Measurements from ENCODE around the gene SHISA9. TPM values are rescaled to one million over a fixed set of nuclear protein-coding genes. Genes with fewer than 3 reads are reported as not detected.

Gene SHISA9
- total and polyA plus RNA-seq, 4 donors, result under 0.01 to 0.46 (median 0.07) TPM

DNA sequence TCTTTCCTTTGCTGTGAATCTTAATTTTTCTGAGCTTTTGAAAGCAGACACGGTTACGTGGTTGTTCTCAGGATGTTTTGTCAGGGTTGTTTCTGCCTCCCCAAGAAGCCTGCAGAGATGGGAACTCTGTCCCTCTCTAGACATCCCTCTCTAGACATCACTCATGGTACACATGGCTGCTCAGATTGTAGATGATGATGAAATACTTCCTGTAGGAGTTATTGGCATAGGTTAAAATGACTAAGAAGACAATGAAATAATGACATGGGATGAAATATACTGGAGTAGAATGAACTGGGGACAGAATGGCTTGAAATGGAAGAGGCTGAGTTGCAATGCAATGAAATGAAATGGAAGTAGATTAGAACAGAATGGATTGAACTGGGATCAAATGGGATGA, 253.4 kb downstream of the SHISA9 start:
- H3K9ac ChIP-seq (ENCODE audit: insufficient read depth in 1 of 2, low read length in 2 of 2), result no peak overlapping the region
- WGBS, 2 donors, result 84 to 86% methylated on average over 2 of the region's 2 CpGs

DNA sequence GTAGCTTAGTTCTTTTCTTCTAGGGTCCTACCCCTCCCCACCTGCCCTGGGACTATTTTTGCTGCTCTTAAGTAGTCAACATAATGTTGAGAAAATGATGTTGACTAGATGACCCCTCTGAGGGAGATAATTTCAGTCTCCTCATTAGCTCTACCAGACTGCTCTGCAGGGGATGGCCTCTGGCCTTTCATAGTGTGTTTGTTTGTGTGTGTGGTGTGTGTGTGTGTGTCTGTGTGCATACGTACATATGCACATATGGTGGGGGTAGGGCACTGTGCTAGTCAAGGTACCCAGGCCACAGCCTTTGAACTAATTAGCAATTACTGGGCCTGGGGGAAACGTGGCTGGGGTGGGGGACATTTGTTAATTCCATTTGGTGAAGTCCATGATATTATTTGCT, 254.0 kb downstream of the SHISA9 start:
- Histone ChIP-seq H3K4me3 (no peak overlapping the region), H3K27ac (ENCODE audit: low read depth in 1 of 2, low read length in 1 of 2) (no peak overlapping the region), H3K36me3 (ENCODE audit: control insufficient read depth in 4 of 4, insufficient read depth in 4 of 4, low read length in 4 of 4) (no peaks in the 10 kb centered on the region), H3K27me3 (ENCODE audit: control insufficient read depth in 3 of 3, insufficient read depth in 3 of 3, low read length in 2 of 3) (no peaks in the 10 kb centered on the region), H3K9me3 (ENCODE audit: control insufficient read depth in 4 of 4, insufficient read depth in 3 of 4, low read length in 3 of 4) (peaks cover 0 to 2% (median 0%) of the 10 kb centered on the region in 4 donors), H3K4me1 (ENCODE audit: control insufficient read depth in 5 of 5, insufficient read depth in 5 of 5, low read length in 5 of 5) (no peaks in the 10 kb centered on the region), H3K9ac (ENCODE audit: insufficient read depth in 1 of 2, low read length in 2 of 2) (no peak overlapping the region)
- TF ChIP-seq, protein P1, sequence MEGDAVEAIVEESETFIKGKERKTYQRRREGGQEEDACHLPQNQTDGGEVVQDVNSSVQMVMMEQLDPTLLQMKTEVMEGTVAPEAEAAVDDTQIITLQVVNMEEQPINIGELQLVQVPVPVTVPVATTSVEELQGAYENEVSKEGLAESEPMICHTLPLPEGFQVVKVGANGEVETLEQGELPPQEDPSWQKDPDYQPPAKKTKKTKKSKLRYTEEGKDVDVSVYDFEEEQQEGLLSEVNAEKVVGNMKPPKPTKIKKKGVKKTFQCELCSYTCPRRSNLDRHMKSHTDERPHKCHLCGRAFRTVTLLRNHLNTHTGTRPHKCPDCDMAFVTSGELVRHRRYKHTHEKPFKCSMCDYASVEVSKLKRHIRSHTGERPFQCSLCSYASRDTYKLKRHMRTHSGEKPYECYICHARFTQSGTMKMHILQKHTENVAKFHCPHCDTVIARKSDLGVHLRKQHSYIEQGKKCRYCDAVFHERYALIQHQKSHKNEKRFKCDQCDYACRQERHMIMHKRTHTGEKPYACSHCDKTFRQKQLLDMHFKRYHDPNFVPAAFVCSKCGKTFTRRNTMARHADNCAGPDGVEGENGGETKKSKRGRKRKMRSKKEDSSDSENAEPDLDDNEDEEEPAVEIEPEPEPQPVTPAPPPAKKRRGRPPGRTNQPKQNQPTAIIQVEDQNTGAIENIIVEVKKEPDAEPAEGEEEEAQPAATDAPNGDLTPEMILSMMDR (IDR thresholded peaks at IDR 0.05; ENCODE audit: control extremely low read depth, extremely low read depth), result no peak
- no peak for ATAC-seq (ENCODE audit: insufficient read depth, low FRiP score)
- no peak for DNase-seq
- 37 to 45% methylated on average over 2 of the region's 2 CpGs for WGBS, 2 donors

More for the DNA sequence above, 253.4 kb downstream of the SHISA9 start:
- Histone ChIP-seq H3K9me3 (ENCODE audit: control insufficient read depth in 4 of 4, insufficient read depth in 3 of 4, low read length in 3 of 4) (peaks cover 0 to 2% (median 0%) of the 10 kb centered on the region in 4 donors), H3K4me3 (no peak overlapping the region), H3K27me3 (ENCODE audit: control insufficient read depth in 3 of 3, insufficient read depth in 3 of 3, low read length in 2 of 3) (no peaks in the 10 kb centered on the region), H3K36me3 (ENCODE audit: control insufficient read depth in 4 of 4, insufficient read depth in 4 of 4, low read length in 4 of 4) (no peaks in the 10 kb centered on the region), H3K27ac (ENCODE audit: low read depth in 1 of 2, low read length in 1 of 2) (no peak overlapping the region), H3K4me1 (ENCODE audit: control insufficient read depth in 5 of 5, insufficient read depth in 5 of 5, low read length in 5 of 5) (no peaks in the 10 kb centered on the region)
- ATAC-seq (ENCODE audit: insufficient read depth, low FRiP score) (no peak), DNase-seq (no peak)
- TF ChIP-seq, protein P1 (IDR thresholded peaks at IDR 0.05; ENCODE audit: control extremely low read depth, extremely low read depth), result no peak

DNA sequence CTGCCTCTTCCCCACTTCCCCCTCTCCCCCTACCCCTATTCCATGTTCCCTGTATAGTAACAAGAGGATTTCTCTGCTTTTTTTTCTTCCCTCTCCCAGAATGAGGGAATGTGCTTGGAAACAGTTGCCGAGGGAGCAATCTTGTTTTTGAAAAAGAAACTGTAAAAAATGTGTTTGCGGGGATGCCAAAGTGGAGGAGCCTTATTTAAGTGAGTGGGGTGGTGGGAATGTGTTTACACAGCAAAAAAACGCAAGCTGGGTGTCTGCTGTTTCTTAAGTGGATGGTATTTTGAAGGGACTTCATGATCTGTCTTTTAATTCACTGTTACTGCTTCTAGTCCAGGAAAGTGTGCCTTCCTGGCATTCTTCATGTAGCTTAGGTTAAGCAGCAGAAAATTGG, 254.4 kb downstream of the SHISA9 start:
- DNase-seq, result no peak
- Histone ChIP-seq H3K9me3 (ENCODE audit: control insufficient read depth in 4 of 4, insufficient read depth in 3 of 4, low read length in 3 of 4) (peaks cover 0 to 2% (median 0%) of the 10 kb centered on the region in 4 donors), H3K36me3 (ENCODE audit: control insufficient read depth in 4 of 4, insufficient read depth in 4 of 4, low read length in 4 of 4) (no peaks in the 10 kb centered on the region), H3K27ac (ENCODE audit: low read depth in 1 of 2, low read length in 1 of 2) (no peak overlapping the region), H3K27me3 (ENCODE audit: control insufficient read depth in 3 of 3, insufficient read depth in 3 of 3, low read length in 2 of 3) (no peaks in the 10 kb centered on the region), H3K9ac (ENCODE audit: insufficient read depth in 1 of 2, low read length in 2 of 2) (no peak overlapping the region), H3K4me3 (no peak overlapping the region), H3K4me1 (ENCODE audit: control insufficient read depth in 5 of 5, insufficient read depth in 5 of 5, low read length in 5 of 5) (no peaks in the 10 kb centered on the region)
- WGBS, 2 donors, result 40 to 53% methylated on average over 3 of the region's 3 CpGs
- TF ChIP-seq, protein P1 (IDR thresholded peaks at IDR 0.05; ENCODE audit: control extremely low read depth, extremely low read depth), result no peak
- no peak for ATAC-seq (ENCODE audit: insufficient read depth, low FRiP score)

GRCh38 chr16:13157082-13157481, 255.7 kb downstream of the SHISA9 start:
- DNase-seq, result no peak
- Histone ChIP-seq H3K27ac (ENCODE audit: low read depth in 1 of 2, low read length in 1 of 2) (no peak overlapping the region), H3K9me3 (ENCODE audit: control insufficient read depth in 4 of 4, insufficient read depth in 3 of 4, low read length in 3 of 4) (peaks cover 0 to 2% (median 0%) of the 10 kb centered on the region in 4 donors), H3K27me3 (ENCODE audit: control insufficient read depth in 3 of 3, insufficient read depth in 3 of 3, low read length in 2 of 3) (no peaks in the 10 kb centered on the region), H3K36me3 (ENCODE audit: control insufficient read depth in 4 of 4, insufficient read depth in 4 of 4, low read length in 4 of 4) (no peaks in the 10 kb centered on the region), H3K4me3 (no peak overlapping the region), H3K4me1 (ENCODE audit: control insufficient read depth in 5 of 5, insufficient read depth in 5 of 5, low read length in 5 of 5) (no peaks in the 10 kb centered on the region), H3K9ac (ENCODE audit: insufficient read depth in 1 of 2, low read length in 2 of 2) (no peak overlapping the region)
- WGBS, 2 donors, result 59 to 61% methylated on average over 3 of the region's 3 CpGs
- TF ChIP-seq, protein P1 (IDR thresholded peaks at IDR 0.05; ENCODE audit: control extremely low read depth, extremely low read depth), result no peak
- no peak for ATAC-seq (ENCODE audit: insufficient read depth, low FRiP score)
